Ishikawa (cell line): ENCODE results near the gene VAMP1.

Source experiments
- CEBPB ChIP-seq: IDR thresholded peaks from 2 replicates; pipeline ENCODE4 v1.6.1; 2012
- CREB1 ChIP-seq: IDR thresholded peaks from 2 replicates; pipeline ENCODE4 v1.6.1; 2012; ENCODE audit warnings: low read depth
- EGR1 ChIP-seq: IDR thresholded peaks from 2 replicates; pipeline ENCODE4 v1.6.1; 2012
- EP300 ChIP-seq: IDR thresholded peaks from 2 replicates; pipeline ENCODE4 v1.6.1; 2012; ENCODE audit warnings: borderline replicate concordance
- NFIC ChIP-seq: IDR thresholded peaks from 2 replicates; pipeline ENCODE4 v1.6.1; 2012
- RAD21 ChIP-seq: IDR thresholded peaks from 2 replicates; pipeline ENCODE4 v1.6.1; 2012; ENCODE audit warnings: low read depth
- TAF1 ChIP-seq: IDR thresholded peaks from 2 replicates; pipeline ENCODE4 v1.6.1; 2012; ENCODE audit warnings: low read depth, mild to moderate bottlenecking
- TEAD4 ChIP-seq: IDR thresholded peaks from 2 replicates; pipeline ENCODE4 v1.6.1; 2012
- YY1 ChIP-seq: IDR thresholded peaks from 2 replicates; pipeline ENCODE4 v1.6.1; 2012; ENCODE audit warnings: low read depth
- TF ChIP-seq, protein P1 (sequence below): IDR thresholded peaks from 2 replicates; pipeline ENCODE4 v1.6.1; 2012
- TF ChIP-seq, protein P2 (sequence below): IDR thresholded peaks from 2 replicates; pipeline ENCODE4 v1.6.1; 2012; ENCODE audit warnings: low read depth, mild to moderate bottlenecking

DNA sequence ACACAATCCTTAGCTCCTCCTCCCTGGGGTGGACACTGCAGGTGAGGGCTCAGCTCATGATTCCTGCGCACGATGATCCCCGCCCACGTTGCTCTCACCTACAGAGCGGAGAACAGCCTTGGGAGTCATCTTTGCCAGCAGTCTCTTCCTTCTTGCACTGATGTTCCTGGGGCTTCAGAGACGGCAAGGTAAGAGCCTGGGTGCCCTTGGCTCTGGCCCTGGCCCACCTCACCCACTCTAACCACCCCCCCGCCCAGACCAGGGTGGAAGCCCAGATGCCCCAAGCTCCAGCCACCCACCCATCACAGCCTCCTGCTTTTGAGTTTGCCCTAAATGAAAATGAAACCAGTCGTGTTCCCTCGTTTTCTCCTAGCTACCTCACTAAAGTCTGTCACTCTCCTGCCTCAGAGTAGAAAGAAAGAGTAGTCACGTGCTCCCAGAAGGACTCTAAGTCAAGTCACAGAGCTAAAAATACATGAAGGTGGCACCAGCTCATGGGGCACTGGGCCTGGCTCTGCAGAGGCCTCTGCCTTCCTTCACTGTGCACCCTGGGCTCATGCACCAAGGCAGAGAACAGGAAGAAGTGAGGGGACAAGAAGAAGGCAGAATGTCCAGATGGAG, 9.6 kb downstream of the VAMP1 start:
- TF ChIP-seq TAF1 (no peak), YY1 (no peak), RAD21 (no peak), TEAD4 (no peak), CEBPB (no peak), CREB1 (no peak), EGR1 (no peak), EP300 (no peak), NFIC (no peak)
- TF ChIP-seq, protein P1, sequence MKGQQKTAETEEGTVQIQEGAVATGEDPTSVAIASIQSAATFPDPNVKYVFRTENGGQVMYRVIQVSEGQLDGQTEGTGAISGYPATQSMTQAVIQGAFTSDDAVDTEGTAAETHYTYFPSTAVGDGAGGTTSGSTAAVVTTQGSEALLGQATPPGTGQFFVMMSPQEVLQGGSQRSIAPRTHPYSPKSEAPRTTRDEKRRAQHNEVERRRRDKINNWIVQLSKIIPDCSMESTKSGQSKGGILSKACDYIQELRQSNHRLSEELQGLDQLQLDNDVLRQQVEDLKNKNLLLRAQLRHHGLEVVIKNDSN = no peak
- TF ChIP-seq, protein P2, sequence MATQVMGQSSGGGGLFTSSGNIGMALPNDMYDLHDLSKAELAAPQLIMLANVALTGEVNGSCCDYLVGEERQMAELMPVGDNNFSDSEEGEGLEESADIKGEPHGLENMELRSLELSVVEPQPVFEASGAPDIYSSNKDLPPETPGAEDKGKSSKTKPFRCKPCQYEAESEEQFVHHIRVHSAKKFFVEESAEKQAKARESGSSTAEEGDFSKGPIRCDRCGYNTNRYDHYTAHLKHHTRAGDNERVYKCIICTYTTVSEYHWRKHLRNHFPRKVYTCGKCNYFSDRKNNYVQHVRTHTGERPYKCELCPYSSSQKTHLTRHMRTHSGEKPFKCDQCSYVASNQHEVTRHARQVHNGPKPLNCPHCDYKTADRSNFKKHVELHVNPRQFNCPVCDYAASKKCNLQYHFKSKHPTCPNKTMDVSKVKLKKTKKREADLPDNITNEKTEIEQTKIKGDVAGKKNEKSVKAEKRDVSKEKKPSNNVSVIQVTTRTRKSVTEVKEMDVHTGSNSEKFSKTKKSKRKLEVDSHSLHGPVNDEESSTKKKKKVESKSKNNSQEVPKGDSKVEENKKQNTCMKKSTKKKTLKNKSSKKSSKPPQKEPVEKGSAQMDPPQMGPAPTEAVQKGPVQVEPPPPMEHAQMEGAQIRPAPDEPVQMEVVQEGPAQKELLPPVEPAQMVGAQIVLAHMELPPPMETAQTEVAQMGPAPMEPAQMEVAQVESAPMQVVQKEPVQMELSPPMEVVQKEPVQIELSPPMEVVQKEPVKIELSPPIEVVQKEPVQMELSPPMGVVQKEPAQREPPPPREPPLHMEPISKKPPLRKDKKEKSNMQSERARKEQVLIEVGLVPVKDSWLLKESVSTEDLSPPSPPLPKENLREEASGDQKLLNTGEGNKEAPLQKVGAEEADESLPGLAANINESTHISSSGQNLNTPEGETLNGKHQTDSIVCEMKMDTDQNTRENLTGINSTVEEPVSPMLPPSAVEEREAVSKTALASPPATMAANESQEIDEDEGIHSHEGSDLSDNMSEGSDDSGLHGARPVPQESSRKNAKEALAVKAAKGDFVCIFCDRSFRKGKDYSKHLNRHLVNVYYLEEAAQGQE = no peak
